HEK293 (cell line): ENCODE results near the gene PILRA.

Experiments used
- CTCF ChIP-seq: fragments of 450-650 bp; formaldehyde crosslinking; IDR thresholded peaks from 2 replicates; pipeline ENCODE4 v1.5.1; 2016; ENCODE audit warnings: missing biosample characterization, missing genetic modification characterization
- ZNF660 ChIP-seq: fragments of 450-650 bp; IDR thresholded peaks from 2 replicates; pipeline ENCODE4 v1.5.1; 2018; ENCODE audit warnings: missing biosample characterization, mild to moderate bottlenecking, missing genetic modification characterization

GRCh38 chr7:100348805-100349204 is 24.5 kb upstream of the PILRA start:
- TF ChIP-seq ZNF660 (no peak), CTCF (no peak)
